ENCODE results near the gene KANK4.

GRCh38 chr1:62280960-62281465, 38.2 kb downstream of the KANK4 start:
- TF ChIP-seq POLR2AphosphoS5 (IDR thresholded peaks at IDR 0.05) (no peak), CTCF (IDR thresholded peaks at IDR 0.05) (no peak), POLR2A (IDR thresholded peaks at IDR 0.05) (no peak), EP300 (IDR thresholded peaks at IDR 0.05) (no peak)
